NOMO-1 treated with DMSO at 0.1 percent for 48 hours (cell line): Measurements from ENCODE around the gene SEMA3A.
"Not testable (repeated sequence)": the region's sequence is repeated elsewhere in the genome, so short reads cannot be mapped to it uniquely, and the experiment has no call there.

ENCODE experiments used
- DNase-seq: peaks from one replicate; lab custom pipeline; 2025; ENCODE audit not compliant: unreplicated experiment; lab: John Stamatoyannopoulos, UW

SEMA3A gene

DNA sequence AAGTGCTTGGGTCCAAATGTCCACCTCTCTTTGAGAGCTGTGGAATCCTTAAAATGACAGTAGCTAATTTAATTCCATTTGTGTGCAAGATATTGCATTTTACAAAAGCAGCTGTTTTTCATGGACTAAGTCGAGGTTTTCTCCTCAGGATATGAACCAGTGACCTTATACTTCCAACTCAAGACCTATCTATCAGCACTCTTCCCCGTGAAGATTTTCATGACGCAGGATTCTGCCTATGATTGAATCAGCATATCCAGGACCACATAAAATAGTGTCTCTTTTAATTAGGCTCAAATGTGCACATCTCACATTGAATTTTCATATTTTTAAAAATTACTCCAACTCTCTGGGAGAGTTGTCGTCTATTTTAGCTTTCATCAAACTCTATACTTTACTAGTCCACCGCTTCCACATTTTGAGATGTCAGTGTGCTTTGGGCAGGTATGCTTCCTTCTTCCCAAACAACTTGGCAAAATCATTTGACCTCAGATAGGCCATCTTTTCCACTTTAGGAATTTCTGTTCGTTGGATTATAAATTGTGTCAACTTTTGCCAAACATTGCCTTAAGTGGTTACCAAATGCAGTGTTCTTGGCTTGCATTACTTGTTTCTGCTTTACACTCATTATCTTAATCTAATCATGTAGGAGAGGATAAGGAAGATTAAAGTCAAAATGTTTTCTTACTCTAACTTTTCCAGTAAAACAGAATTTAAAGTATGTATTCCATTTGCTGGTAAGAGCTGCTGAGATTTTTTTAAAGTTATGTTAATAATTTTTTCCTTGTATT is 39.4 kb downstream of the SEMA3A start:
- no peak for DNase-seq

GRCh38 chr7:84152995-84153394 is 41.6 kb downstream of the SEMA3A start:
- no peak for DNase-seq

- not testable (repeated sequence) for DNase-seq
Observed at GRCh38 chr7:84150370-84150769, 44.2 kb downstream of the SEMA3A start.

- DNase-seq, result no peak
Observed at GRCh38 chr7:84149573-84149972, 45.0 kb downstream of the SEMA3A start.

DNA sequence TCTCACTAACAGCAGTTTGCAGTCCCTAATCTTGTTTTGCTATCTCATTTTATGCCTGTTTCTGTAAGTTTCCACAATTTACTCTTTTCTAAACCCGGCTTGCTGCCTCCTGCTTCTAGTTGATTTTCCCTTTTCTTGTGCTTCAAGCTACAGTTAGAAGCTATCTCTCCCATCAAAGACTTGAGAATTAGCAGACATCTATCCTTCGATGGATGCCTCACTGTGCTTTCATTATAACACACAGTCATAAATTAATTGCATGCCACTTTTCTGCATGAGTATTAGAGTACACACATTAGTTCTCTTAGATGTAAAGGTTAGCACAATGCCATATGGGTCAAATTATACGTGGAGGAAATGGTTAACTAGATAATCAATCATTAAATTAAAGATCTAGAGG is 48.7 kb downstream of the SEMA3A start:
- no peak for DNase-seq

DNA sequence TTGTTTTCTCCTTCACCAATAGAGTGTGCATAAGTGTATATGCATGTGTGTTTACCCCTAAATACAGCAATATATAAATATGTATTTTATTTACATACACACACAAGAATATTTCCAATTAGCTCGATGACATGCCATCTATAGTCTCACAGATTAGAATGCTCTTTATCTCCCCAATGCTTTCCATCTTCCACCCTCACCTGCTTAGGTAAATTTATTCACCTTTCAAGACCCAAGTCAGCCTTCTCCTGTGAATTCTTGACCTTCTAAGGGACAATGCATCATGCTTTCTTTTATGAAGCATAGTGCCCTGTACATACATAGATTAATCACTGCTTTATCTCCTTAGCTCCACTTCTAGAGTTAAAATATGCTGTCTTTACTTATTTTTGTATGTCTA is 49.7 kb downstream of the SEMA3A start:
- no peak for DNase-seq

DNA sequence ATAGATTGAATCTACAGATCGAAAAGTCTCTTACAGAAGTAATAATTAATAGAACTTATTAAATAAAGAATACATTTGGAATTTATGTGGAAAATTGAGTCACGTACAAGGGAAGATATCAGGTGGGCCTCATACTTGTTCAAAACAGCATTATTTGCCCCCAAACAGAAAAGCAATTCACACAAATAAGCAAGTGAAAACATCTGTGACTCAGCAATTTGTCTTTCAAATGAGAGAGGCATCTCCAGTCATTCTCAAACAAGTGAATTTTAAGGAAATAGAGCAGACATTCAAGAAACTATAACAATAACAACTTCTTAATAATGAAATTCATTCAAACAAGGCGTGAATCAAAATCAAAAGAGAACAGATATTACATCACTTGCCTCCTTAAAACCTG is 50.1 kb downstream of the SEMA3A start:
- no peak for DNase-seq

DNA sequence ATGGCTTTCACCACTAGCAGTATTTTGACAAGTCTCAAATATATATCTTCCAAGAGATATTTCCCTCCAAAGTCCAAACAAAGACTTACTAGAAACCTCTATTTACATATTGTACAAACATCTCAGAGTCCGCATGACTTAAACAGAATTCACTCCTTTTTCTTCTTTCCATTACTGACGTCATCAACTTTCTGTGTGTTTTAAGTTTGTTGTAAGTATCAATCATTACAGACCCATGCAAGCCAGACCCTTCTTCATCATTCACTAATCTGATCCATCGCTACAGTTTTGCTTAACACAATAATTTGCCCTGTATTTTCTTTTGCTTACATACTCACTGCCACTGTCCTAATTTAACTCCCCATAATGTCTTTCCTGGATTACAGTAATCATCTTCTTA is 51.9 kb downstream of the SEMA3A start:
- no peak for DNase-seq

DNA sequence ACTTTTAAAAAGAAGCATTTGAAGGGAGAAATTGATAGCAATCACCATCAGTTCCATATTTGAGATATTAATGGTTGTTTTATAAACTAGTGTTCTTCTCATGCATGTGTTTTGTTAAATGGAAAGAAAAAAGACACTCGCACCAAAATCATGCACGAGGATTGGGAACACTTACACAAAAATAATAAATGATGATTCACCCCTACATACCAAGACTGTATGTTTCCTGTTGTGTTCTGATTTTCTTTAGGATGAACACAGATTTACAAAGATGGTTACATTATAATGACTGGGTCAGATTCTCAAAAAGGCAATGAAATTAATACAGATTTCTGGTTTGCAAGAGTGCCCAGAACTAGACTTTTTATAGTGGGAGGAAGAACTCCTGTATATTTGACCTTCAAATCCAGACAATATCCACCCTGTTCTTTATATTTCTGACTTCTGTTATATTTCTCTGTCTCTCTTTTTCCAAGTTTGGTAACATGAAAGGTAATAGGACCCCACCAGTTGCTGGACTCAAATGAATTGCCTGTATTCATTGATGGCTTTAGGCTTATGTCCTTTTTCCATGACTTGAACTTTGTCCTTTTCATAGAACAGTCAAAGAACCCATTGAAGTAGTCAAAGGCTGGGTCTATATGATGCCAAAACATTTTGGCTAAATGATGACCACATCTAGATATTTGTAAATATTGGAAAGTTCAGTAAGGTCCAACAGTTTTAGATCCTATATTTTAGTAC is 54.4 kb downstream of the SEMA3A start:
- no peak for DNase-seq

- DNase-seq, result no peak
Observed at GRCh38 chr7:84138411-84138810, 56.2 kb downstream of the SEMA3A start.

DNA sequence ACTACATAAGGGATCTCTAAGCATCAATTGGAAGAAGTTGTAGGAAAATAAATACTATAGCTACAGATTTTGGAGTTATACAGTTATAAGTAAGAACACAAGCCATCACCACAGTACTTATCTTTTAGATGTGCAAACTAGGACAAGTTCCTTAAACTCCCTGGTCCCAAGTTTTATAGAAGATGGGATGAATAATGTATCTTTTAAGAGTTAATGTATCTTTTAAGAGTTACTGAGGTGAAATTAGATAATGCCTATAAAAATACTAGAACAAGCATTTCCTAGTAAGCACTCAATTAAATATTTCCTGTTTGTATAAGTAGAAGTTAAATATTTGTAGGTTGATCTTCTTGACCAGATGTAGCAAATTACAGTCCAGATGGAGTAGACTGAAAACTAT is 56.8 kb downstream of the SEMA3A start:
- DNase-seq, result no peak

DNA sequence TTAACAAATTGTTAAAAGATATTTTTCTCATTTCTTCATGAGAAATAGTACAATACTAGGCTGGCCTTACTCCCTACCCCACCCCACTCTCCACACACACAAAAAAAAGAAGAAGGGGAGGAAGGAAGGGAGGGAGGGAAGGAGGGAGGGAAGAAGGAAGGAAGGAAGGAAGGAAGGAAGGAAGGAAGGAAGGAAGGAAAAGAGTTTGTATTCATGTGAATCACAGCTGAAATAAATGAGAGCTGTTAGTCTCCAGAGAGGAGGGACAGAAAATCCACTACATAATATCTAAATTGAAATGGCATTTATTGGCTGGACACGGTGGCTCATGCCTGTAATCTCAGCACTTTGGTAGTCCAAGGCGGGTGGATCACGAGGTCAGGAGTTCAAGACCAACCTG is 57.8 kb downstream of the SEMA3A start:
- DNase-seq, result no peak

DNA sequence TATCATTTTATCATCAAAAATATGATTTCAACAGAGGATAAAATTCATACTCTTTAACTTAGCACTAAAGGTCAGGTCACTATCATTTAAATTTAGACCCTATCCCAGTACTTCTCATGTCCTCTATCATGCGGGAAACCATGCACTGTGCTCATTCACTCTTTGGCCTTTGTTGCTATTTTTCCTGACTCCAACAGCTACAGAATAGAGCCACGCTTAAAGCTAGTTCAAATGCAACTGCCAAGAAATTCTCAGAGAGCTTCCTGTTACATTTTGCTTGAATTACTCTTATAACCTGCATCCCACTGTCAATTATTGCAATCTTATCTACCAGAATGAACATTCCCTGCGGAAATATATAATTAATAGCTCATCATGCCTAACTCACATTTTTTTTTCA is 58.3 kb downstream of the SEMA3A start:
- DNase-seq, result no peak

GRCh38 chr7:84134169-84134568 is 60.4 kb downstream of the SEMA3A start:
- DNase-seq, result no peak

- no peak for DNase-seq
Observed at GRCh38 chr7:84125654-84126053, 68.9 kb downstream of the SEMA3A start.

GRCh38 chr7:84123965-84124547 is 70.5 kb downstream of the SEMA3A start:
- DNase-seq, result no peak

- no peak for DNase-seq
Observed at GRCh38 chr7:84122582-84123360, 71.8 kb downstream of the SEMA3A start.

- no peak for DNase-seq
Observed at GRCh38 chr7:84117304-84117703, 77.3 kb downstream of the SEMA3A start.

DNA sequence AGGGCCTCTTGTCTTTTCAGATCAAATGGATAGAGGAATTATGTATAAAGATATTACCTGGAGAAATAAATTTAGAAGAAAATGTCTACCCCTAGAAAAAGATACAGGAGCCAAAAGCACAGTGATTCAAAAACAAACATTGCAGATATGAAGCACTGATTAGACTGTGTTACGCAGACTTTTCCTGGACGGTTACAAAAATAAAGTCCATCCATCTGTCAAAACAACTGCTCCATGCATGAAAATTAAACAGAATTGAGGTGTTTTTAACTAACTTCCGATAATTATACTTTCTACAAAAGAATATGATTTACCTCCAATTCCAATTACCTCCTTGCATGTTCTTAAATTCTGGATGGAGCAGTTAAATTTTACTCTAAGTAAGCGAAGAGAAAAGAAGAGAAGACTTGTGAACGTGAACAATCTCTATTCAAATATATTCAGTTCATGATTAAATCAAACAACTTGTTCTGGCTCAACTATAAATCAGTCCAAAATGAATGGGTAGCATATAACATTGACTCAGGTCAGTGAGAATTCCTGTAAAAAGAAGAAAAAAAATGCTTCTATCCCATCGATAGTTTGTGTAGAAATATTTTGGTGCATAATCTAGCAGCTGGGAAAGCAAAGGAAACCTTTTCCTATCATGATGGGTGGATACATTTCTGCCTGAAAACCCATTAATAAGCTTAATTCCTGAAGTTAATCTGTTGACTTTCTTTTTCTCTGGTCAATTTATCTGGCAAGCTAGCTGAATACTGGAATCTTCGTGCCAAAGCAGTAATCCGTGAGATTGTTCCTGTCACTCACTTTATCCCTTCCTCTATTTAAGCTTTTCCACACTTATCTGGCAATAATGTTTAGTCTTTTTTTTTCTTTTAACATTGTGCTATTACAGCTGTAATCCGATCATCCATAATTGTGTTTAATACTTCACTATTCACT is 80.4 kb downstream of the SEMA3A start:
- no peak for DNase-seq

- no peak for DNase-seq
Observed at GRCh38 chr7:84113286-84113685, 81.3 kb downstream of the SEMA3A start.
